WTC11 (cell line): ENCODE results near the gene P4HTM. TPM values are rescaled to one million over a fixed set of nuclear protein-coding genes. Genes with fewer than 3 reads are reported as not detected.

ENCODE experiments used
- CREM ChIP-seq: sonication (generic); formaldehyde crosslinking; IDR thresholded peaks from 2 replicates; pipeline ENCODE4 v1.8.1; 2022; ENCODE audit warnings: mild to moderate bottlenecking, missing genetic modification reagents, moderate library complexity
- NFATC4 ChIP-seq: fragments of 250-450 bp; sonication (Bioruptor Pico); IDR thresholded peaks from 2 replicates; pipeline ENCODE4 v1.9.0; 2021; ENCODE audit warnings: mild to moderate bottlenecking
- NFE2L1 ChIP-seq: sonication (generic); formaldehyde crosslinking; IDR thresholded peaks from 2 replicates; pipeline ENCODE4 v1.8.1; 2023; ENCODE audit warnings: missing genetic modification reagents
- ZNF416 ChIP-seq: fragments of 250-450 bp; sonication (Bioruptor Pico); IDR thresholded peaks from 2 replicates; pipeline ENCODE4 v1.9.0; 2021; ENCODE audit warnings: mild to moderate bottlenecking, inconsistent platforms
- ZNF423 ChIP-seq: fragments of 250-450 bp; sonication (Bioruptor Pico); IDR thresholded peaks from 2 replicates; pipeline ENCODE4 v2.1.2; 2022; ENCODE audit warnings: mild to moderate bottlenecking, moderate library complexity
- ZNF671 ChIP-seq: fragments of 250-450 bp; sonication (Bioruptor Pico); IDR thresholded peaks from 2 replicates; pipeline ENCODE4 v1.8.0; 2021; ENCODE audit warnings: mild to moderate bottlenecking
- total RNA-seq: library from RNA; stranded (reverse); gene quantifications from 3 replicates; pipeline ENCODE4 v1.2.3, GENCODE V29; 2021
- TF ChIP-seq, protein P1 (sequence below): sonication (generic); formaldehyde crosslinking; IDR thresholded peaks from 2 replicates; pipeline ENCODE4 v1.8.0; 2022; ENCODE audit warnings: mild to moderate bottlenecking, missing genetic modification reagents
- TF ChIP-seq, protein P2 (sequence below): sonication (generic); formaldehyde crosslinking; IDR thresholded peaks from 2 replicates; pipeline ENCODE4 v1.8.0; 2022; ENCODE audit warnings: mild to moderate bottlenecking, missing genetic modification reagents
- TF ChIP-seq, protein P3 (sequence below): sonication (generic); formaldehyde crosslinking; IDR thresholded peaks from 2 replicates; pipeline ENCODE4 v1.8.0; 2023; ENCODE audit warnings: missing genetic modification reagents
- TF ChIP-seq, protein P4 (sequence below): sonication (generic); formaldehyde crosslinking; IDR thresholded peaks from 2 replicates; pipeline ENCODE4 v1.8.1; 2022; ENCODE audit warnings: low read depth, missing genetic modification reagents, borderline replicate concordance
- TF ChIP-seq, protein P5 (sequence below): fragments of 250-450 bp; sonication (Bioruptor Pico); IDR thresholded peaks from 2 replicates; pipeline ENCODE4 v1.8.0; 2021; ENCODE audit warnings: mild to moderate bottlenecking
- TF ChIP-seq, protein P6 (sequence below): sonication (generic); formaldehyde crosslinking; IDR thresholded peaks from 2 replicates; pipeline ENCODE4 v1.8.1; 2022; ENCODE audit warnings: low read depth, mild to moderate bottlenecking, moderate library complexity, missing genetic modification reagents, borderline replicate concordance
- TF ChIP-seq, protein P7 (sequence below): sonication (generic); formaldehyde crosslinking; IDR thresholded peaks from 2 replicates; pipeline ENCODE4 v1.8.1; 2023; ENCODE audit warnings: mild to moderate bottlenecking, moderate library complexity, missing genetic modification reagents
- TF ChIP-seq, protein P8 (sequence below): sonication (generic); formaldehyde crosslinking; IDR thresholded peaks from 2 replicates; pipeline ENCODE4 v1.8.1; 2023; ENCODE audit warnings: mild to moderate bottlenecking, missing genetic modification reagents
- TF ChIP-seq, protein P9 (sequence below): sonication (generic); formaldehyde crosslinking; IDR thresholded peaks from 2 replicates; pipeline ENCODE4 v1.8.0; 2023; ENCODE audit warnings: missing genetic modification reagents, mild to moderate bottlenecking, borderline replicate concordance
- TF ChIP-seq, protein P10 (sequence below): fragments of 250-450 bp; sonication (Bioruptor Pico); IDR thresholded peaks from 2 replicates; pipeline ENCODE4 v1.9.0; 2021; ENCODE audit warnings: mild to moderate bottlenecking, borderline replicate concordance

The P4HTM gene
- total RNA-seq, 1 experiment from 2014 or later, result 21.9 TPM

DNA sequence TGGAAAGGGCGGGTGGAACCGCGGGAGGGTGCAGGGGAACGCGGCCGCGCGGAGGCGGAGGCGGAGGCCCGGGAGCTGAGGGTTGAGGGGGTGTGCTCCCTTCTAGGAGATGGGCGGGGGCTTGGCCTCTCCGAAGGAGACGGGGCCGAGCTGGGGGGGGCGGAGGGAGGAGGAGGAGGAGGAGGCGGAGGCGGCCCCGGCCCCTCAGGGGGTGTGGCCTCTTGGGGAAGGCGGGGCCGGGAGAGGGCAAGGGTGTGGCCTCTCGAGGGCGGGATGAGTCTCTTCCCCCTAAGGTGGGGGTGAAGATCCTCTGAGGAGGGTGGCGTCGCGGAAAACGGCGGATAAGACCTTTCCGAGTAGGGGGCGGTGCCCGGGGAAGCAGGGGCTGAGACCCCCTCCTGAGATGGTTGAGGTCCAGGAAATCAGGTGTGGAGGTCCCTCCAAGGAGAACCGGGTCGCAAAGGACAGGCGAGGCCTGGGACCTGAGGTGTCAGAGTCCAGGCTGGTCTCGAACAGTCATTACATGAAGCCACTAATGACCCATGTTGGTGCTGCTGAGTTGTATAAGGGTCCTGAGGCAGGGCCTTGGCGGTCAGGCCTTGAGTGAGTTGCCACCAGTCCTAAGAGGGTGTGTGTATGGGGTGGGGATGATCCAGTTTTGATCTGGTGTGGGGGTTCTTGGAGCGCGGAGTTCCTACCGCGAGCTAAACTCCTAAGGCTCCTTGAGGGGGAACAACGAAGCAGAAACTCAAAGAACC, 17.9 kb downstream of the P4HTM start (continued):
- TF ChIP-seq, protein P1, sequence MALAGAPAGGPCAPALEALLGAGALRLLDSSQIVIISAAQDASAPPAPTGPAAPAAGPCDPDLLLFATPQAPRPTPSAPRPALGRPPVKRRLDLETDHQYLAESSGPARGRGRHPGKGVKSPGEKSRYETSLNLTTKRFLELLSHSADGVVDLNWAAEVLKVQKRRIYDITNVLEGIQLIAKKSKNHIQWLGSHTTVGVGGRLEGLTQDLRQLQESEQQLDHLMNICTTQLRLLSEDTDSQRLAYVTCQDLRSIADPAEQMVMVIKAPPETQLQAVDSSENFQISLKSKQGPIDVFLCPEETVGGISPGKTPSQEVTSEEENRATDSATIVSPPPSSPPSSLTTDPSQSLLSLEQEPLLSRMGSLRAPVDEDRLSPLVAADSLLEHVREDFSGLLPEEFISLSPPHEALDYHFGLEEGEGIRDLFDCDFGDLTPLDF (CRISPR knock-in tag), result no peak
- TF ChIP-seq, protein P2, sequence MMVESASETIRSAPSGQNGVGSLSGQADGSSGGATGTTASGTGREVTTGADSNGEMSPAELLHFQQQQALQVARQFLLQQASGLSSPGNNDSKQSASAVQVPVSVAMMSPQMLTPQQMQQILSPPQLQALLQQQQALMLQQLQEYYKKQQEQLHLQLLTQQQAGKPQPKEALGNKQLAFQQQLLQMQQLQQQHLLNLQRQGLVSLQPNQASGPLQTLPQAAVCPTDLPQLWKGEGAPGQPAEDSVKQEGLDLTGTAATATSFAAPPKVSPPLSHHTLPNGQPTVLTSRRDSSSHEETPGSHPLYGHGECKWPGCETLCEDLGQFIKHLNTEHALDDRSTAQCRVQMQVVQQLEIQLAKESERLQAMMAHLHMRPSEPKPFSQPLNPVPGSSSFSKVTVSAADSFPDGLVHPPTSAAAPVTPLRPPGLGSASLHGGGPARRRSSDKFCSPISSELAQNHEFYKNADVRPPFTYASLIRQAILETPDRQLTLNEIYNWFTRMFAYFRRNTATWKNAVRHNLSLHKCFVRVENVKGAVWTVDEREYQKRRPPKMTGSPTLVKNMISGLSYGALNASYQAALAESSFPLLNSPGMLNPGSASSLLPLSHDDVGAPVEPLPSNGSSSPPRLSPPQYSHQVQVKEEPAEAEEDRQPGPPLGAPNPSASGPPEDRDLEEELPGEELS (CRISPR knock-in tag), result no peak
- TF ChIP-seq ZNF416 (CRISPR knock-in tag) (peak; percentile 39; the same call in 1 of the 2 replicates), CREM (CRISPR knock-in tag) (no peak; the same call in 1 of the 2 replicates), NFATC4 (CRISPR knock-in tag) (no peak; the same call in 1 of the 2 replicates), NFE2L1 (CRISPR knock-in tag) (no peak), ZNF671 (CRISPR knock-in tag) (0 out of 2 replicates have a peak, but pooled peaks have one; percentile 1), ZNF423 (CRISPR knock-in tag) (no peak)
- TF ChIP-seq, protein P3, sequence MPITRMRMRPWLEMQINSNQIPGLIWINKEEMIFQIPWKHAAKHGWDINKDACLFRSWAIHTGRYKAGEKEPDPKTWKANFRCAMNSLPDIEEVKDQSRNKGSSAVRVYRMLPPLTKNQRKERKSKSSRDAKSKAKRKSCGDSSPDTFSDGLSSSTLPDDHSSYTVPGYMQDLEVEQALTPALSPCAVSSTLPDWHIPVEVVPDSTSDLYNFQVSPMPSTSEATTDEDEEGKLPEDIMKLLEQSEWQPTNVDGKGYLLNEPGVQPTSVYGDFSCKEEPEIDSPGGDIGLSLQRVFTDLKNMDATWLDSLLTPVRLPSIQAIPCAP, result no peak
- TF ChIP-seq, protein P4, sequence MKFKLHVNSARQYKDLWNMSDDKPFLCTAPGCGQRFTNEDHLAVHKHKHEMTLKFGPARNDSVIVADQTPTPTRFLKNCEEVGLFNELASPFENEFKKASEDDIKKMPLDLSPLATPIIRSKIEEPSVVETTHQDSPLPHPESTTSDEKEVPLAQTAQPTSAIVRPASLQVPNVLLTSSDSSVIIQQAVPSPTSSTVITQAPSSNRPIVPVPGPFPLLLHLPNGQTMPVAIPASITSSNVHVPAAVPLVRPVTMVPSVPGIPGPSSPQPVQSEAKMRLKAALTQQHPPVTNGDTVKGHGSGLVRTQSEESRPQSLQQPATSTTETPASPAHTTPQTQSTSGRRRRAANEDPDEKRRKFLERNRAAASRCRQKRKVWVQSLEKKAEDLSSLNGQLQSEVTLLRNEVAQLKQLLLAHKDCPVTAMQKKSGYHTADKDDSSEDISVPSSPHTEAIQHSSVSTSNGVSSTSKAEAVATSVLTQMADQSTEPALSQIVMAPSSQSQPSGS (CRISPR knock-in tag), result no peak
- TF ChIP-seq, protein P5, sequence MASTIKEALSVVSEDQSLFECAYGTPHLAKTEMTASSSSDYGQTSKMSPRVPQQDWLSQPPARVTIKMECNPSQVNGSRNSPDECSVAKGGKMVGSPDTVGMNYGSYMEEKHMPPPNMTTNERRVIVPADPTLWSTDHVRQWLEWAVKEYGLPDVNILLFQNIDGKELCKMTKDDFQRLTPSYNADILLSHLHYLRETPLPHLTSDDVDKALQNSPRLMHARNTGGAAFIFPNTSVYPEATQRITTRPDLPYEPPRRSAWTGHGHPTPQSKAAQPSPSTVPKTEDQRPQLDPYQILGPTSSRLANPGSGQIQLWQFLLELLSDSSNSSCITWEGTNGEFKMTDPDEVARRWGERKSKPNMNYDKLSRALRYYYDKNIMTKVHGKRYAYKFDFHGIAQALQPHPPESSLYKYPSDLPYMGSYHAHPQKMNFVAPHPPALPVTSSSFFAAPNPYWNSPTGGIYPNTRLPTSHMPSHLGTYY (CRISPR knock-in tag), result peak; percentile 79
- TF ChIP-seq, protein P6, sequence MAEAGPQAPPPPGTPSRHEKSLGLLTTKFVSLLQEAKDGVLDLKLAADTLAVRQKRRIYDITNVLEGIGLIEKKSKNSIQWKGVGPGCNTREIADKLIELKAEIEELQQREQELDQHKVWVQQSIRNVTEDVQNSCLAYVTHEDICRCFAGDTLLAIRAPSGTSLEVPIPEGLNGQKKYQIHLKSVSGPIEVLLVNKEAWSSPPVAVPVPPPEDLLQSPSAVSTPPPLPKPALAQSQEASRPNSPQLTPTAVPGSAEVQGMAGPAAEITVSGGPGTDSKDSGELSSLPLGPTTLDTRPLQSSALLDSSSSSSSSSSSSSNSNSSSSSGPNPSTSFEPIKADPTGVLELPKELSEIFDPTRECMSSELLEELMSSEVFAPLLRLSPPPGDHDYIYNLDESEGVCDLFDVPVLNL (CRISPR knock-in tag), result no peak
- TF ChIP-seq, protein P7, sequence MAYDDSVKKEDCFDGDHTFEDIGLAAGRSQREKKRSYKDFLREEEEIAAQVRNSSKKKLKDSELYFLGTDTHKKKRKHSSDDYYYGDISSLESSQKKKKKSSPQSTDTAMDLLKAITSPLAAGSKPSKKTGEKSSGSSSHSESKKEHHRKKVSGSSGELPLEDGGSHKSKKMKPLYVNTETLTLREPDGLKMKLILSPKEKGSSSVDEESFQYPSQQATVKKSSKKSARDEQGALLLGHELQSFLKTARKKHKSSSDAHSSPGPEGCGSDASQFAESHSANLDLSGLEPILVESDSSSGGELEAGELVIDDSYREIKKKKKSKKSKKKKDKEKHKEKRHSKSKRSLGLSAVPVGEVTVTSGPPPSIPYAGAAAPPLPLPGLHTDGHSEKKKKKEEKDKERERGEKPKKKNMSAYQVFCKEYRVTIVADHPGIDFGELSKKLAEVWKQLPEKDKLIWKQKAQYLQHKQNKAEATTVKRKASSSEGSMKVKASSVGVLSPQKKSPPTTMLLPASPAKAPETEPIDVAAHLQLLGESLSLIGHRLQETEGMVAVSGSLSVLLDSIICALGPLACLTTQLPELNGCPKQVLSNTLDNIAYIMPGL, result peak; percentile 4; the same call in 1 of the 2 replicates
- TF ChIP-seq, protein P8, sequence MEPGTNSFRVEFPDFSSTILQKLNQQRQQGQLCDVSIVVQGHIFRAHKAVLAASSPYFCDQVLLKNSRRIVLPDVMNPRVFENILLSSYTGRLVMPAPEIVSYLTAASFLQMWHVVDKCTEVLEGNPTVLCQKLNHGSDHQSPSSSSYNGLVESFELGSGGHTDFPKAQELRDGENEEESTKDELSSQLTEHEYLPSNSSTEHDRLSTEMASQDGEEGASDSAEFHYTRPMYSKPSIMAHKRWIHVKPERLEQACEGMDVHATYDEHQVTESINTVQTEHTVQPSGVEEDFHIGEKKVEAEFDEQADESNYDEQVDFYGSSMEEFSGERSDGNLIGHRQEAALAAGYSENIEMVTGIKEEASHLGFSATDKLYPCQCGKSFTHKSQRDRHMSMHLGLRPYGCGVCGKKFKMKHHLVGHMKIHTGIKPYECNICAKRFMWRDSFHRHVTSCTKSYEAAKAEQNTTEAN (CRISPR knock-in tag), result no peak
- TF ChIP-seq, protein P9, sequence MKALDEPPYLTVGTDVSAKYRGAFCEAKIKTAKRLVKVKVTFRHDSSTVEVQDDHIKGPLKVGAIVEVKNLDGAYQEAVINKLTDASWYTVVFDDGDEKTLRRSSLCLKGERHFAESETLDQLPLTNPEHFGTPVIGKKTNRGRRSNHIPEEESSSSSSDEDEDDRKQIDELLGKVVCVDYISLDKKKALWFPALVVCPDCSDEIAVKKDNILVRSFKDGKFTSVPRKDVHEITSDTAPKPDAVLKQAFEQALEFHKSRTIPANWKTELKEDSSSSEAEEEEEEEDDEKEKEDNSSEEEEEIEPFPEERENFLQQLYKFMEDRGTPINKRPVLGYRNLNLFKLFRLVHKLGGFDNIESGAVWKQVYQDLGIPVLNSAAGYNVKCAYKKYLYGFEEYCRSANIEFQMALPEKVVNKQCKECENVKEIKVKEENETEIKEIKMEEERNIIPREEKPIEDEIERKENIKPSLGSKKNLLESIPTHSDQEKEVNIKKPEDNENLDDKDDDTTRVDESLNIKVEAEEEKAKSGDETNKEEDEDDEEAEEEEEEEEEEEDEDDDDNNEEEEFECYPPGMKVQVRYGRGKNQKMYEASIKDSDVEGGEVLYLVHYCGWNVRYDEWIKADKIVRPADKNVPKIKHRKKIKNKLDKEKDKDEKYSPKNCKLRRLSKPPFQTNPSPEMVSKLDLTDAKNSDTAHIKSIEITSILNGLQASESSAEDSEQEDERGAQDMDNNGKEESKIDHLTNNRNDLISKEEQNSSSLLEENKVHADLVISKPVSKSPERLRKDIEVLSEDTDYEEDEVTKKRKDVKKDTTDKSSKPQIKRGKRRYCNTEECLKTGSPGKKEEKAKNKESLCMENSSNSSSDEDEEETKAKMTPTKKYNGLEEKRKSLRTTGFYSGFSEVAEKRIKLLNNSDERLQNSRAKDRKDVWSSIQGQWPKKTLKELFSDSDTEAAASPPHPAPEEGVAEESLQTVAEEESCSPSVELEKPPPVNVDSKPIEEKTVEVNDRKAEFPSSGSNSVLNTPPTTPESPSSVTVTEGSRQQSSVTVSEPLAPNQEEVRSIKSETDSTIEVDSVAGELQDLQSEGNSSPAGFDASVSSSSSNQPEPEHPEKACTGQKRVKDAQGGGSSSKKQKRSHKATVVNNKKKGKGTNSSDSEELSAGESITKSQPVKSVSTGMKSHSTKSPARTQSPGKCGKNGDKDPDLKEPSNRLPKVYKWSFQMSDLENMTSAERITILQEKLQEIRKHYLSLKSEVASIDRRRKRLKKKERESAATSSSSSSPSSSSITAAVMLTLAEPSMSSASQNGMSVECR, result no peak; the same call in 1 of the 2 replicates
- TF ChIP-seq, protein P10, sequence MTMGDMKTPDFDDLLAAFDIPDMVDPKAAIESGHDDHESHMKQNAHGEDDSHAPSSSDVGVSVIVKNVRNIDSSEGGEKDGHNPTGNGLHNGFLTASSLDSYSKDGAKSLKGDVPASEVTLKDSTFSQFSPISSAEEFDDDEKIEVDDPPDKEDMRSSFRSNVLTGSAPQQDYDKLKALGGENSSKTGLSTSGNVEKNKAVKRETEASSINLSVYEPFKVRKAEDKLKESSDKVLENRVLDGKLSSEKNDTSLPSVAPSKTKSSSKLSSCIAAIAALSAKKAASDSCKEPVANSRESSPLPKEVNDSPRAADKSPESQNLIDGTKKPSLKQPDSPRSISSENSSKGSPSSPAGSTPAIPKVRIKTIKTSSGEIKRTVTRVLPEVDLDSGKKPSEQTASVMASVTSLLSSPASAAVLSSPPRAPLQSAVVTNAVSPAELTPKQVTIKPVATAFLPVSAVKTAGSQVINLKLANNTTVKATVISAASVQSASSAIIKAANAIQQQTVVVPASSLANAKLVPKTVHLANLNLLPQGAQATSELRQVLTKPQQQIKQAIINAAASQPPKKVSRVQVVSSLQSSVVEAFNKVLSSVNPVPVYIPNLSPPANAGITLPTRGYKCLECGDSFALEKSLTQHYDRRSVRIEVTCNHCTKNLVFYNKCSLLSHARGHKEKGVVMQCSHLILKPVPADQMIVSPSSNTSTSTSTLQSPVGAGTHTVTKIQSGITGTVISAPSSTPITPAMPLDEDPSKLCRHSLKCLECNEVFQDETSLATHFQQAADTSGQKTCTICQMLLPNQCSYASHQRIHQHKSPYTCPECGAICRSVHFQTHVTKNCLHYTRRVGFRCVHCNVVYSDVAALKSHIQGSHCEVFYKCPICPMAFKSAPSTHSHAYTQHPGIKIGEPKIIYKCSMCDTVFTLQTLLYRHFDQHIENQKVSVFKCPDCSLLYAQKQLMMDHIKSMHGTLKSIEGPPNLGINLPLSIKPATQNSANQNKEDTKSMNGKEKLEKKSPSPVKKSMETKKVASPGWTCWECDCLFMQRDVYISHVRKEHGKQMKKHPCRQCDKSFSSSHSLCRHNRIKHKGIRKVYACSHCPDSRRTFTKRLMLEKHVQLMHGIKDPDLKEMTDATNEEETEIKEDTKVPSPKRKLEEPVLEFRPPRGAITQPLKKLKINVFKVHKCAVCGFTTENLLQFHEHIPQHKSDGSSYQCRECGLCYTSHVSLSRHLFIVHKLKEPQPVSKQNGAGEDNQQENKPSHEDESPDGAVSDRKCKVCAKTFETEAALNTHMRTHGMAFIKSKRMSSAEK (CRISPR knock-in tag), result no peak
